ENCODE data around the gene CSNK1G1.

GRCh38 chr15:64216730-64217428 lies 139.1 kb downstream of the CSNK1G1 start:
- TF ChIP-seq CTCF (IDR thresholded peaks at IDR 0.05; ENCODE audit: insufficient read depth, low read depth, low read length) = no peak
- TF ChIP-seq EZH2 (IDR thresholded peaks at IDR 0.05; ENCODE audit: insufficient read depth, low read length) = no peak
